Glomerular visceral epithelial cell (primary cell): Measurements from ENCODE around the gene RPUSD2.

ENCODE experiments used
- DNase-seq: peaks from one replicate; pipeline ENCODE4 v3.0.0-alpha.2; 2016; ENCODE audit errors: extremely low spot score

The RPUSD2 gene

GRCh38 chr15:40569129-40569953 lies at the start of gene RPUSD2:
Gene RPUSD2 (plus strand): TSS chr15:40569299. CDS start chr15:40569338, 39 bp downstream.
- DNase-seq: peak; percentile 85

GRCh38 chr15:40523611-40524010 lies 45.5 kb upstream of the RPUSD2 start:
- DNase-seq: no peak

- no peak for DNase-seq
These were observed 43.2 kb upstream of the RPUSD2 start for GRCh38 chr15:40525855-40526254.

- DNase-seq: no peak
These were observed 40.3 kb upstream of the RPUSD2 start for GRCh38 chr15:40528801-40529200.

- no peak for DNase-seq
These were observed 35.2 kb upstream of the RPUSD2 start for GRCh38 chr15:40533763-40534364.

- DNase-seq: no peak
These were observed 34.7 kb upstream of the RPUSD2 start for GRCh38 chr15:40534371-40534770.

GRCh38 chr15:40536501-40536900 lies 32.6 kb upstream of the RPUSD2 start:
- no peak for DNase-seq

- no peak for DNase-seq
These were observed 30.1 kb upstream of the RPUSD2 start for GRCh38 chr15:40538976-40539375.

- no peak for DNase-seq
These were observed 26.0 kb upstream of the RPUSD2 start for GRCh38 chr15:40543082-40543481.

- DNase-seq: no peak
These were observed 25.3 kb upstream of the RPUSD2 start for GRCh38 chr15:40543631-40544294.

- no peak for DNase-seq
These were observed 23.6 kb upstream of the RPUSD2 start for GRCh38 chr15:40545457-40545856.

- DNase-seq: no peak
These were observed 20.5 kb upstream of the RPUSD2 start for GRCh38 chr15:40548610-40549009.

GRCh38 chr15:40549894-40550293 lies 19.2 kb upstream of the RPUSD2 start:
- no peak for DNase-seq

GRCh38 chr15:40550341-40551037 lies 18.6 kb upstream of the RPUSD2 start:
- no peak for DNase-seq

GRCh38 chr15:40554161-40554525 lies 15.0 kb upstream of the RPUSD2 start:
- DNase-seq: no peak

GRCh38 chr15:40555876-40556275 lies 13.2 kb upstream of the RPUSD2 start:
- no peak for DNase-seq

- no peak for DNase-seq
These were observed 10.0 kb upstream of the RPUSD2 start for GRCh38 chr15:40558952-40559742.

GRCh38 chr15:40562691-40563090 lies 6.4 kb upstream of the RPUSD2 start:
- no peak for DNase-seq

- no peak for DNase-seq
These were observed 5.7 kb upstream of the RPUSD2 start for GRCh38 chr15:40563426-40563825.

GRCh38 chr15:40564591-40565332 lies 4.3 kb upstream of the RPUSD2 start, which contains the start of gene CCDC32:
Gene CCDC32 (minus strand): TSS chr15:40565042. CDS start chr15:40563015, 2,027 bp downstream.
- DNase-seq: peak; percentile 97
